GM18511 (cell line): ENCODE measurements around the gene FAM171A1.

Experiments
- ATAC-seq: cut with Tn5 transposase; IDR thresholded peaks from one replicate; pipeline ENCODE4 v1.9.1; 2021; ENCODE audit warnings: mild to moderate bottlenecking, moderate library complexity; ENCODE audit not compliant: unreplicated experiment

Gene FAM171A1

DNA sequence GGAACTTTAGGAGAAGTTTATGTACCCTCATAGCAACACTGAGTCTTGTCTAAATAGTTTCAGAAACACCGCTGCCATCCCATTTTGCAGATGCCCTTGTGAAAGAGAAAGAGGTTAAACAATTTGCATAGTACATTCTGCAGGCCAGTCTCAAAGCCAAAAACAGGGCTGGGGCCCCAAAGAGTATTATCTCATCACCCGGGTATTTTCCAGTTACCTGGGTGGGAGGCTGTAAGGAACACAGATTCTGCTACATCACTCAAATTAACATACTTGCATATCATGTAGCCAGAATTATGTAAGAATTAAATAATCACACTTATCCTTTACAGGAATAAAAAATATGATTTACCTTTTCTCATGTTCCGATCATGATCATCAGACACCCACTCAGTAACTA, 3.1 kb upstream of the FAM171A1 start:
- ATAC-seq: no peak

DNA sequence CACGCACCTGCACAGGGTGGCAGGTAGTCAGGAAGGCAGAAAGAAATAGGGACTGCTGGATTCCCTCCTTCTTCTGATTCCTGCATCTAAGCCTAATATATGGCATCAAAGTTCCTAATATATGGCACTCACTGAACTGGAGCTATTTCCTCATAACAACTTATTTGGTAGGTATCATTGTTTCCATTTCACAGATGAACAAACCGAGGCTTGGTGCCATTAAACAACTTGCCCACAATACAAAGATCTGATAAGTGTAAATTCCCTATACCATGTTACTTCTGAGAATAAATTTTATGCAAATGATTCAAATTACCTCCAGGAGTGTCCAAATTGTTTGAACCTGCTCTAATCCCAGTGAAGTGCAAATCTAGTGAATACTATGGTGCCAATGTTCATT, 2.1 kb upstream of the FAM171A1 start:
- no peak for ATAC-seq

DNA sequence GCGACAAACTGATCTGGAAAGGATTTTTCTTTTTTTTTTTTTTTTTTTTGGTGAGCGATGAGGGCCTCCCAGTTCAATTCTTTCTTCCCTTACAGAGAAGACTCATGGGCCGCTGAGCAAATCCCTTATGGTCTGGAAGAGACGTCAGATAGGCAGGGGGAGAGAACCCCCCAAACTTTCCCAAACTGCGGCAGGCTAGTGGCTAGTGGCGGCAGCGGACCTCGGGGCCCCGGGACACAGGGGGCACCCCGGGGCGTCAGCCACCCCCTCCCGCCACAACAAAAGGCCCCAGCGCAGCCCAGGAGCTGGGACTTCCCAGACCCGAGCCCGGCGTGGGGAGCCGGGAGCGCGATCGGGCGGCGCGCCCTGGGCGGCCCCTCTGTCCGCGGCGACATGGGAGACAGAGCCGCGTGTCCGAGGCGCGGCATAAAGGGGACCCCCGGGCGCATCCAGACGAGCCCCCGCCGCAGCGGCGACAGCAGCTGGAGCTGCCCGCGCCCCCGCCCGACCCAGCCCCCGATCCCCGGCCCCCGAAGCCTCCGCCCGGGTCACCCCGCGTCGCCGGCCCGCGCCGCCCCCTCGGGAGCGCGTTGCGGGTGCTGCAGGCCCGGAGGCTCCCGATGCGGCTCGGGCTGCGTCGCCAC, 755 bp downstream of the FAM171A1 start:
- ATAC-seq: no peak

DNA sequence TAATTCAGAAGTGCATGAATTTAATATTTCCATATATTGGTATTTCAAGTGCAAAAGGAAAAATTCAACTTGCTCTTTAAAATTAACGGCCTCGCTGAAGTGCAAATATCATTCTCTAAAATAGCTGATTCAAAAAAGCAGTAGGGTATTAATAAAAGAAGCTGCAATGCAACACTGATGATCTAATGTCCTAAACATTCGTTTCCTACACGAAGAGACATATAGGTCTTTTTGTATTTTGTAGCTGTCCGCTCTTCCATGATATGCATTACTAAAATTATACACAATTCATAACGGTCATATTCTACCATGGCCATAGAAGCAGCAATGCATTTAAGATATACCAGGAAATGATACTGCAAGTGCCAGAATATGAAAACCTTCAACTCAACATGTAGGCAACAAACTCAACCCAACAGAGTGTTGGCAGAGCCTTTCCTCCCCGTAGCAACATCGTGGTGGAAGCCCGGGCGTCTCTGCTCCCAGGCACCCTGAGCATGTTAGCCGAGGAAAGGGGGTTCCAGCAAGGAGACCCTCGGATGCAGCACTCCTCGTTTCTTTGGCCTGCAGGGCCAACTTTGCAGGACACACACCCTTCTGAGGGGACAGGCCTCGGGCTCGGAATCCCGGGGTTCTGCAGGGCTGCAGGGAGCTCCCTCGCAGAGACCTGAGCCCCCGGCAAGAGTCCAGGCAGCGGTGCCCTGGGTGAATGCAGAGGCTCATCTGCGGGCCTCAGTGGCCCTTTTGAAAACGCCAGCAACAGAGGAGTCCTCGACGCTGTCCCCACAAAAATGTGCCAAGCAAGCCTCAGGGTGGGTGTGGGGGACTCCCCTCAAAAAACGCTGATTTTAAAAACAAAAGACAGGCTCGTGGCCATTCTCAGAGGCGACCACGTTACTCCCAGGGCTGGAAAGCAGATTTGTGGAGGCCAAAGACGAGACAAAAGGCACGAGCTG, 1.6 kb downstream of the FAM171A1 start:
- no peak for ATAC-seq

DNA sequence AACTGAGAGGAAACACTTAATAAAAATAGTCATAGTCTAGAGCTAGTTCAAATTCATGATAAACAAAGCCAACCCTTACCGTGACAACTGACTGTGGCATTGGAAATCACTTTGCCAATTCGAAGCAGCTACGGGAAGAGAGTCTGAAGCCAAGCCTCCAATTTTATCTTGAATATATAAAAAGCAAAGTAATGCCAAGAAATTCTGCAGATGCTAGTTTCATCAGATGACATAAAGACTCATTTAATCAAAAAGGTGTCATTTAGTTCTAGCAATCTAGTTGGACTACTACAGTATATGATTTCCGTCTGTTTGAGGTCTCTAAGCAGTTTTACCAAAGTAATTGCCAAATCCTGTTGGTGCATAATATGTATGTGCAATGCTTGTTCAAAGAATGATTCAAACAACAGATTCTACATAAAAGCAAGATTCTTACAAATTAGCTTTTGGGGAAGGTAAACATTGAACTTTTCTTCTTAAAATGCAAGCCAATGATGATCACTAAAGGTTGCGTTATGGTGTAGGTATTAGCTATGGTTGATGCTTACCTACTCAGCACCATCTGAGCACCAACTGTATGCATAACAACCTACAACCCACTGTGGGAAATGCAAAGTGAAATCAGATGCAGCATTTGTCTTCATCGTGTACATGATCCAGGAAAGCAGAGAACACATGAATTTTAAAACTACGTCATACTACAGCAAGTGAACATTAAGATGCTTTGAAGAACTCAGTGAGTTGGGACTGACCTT, 2.8 kb downstream of the FAM171A1 start:
- no peak for ATAC-seq

- no peak for ATAC-seq
These were observed 3.6 kb downstream of the FAM171A1 start for GRCh38 chr10:15367296-15368085.

GRCh38 chr10:15365692-15366091, 5.4 kb downstream of the FAM171A1 start:
- no peak for ATAC-seq

GRCh38 chr10:15364001-15364400, 7.1 kb downstream of the FAM171A1 start:
- ATAC-seq: no peak

GRCh38 chr10:15363031-15363430, 8.1 kb downstream of the FAM171A1 start:
- ATAC-seq: no peak

GRCh38 chr10:15361131-15361530, 10.0 kb downstream of the FAM171A1 start:
- no peak for ATAC-seq

- no peak for ATAC-seq
These were observed 10.5 kb downstream of the FAM171A1 start for GRCh38 chr10:15360566-15360965.

DNA sequence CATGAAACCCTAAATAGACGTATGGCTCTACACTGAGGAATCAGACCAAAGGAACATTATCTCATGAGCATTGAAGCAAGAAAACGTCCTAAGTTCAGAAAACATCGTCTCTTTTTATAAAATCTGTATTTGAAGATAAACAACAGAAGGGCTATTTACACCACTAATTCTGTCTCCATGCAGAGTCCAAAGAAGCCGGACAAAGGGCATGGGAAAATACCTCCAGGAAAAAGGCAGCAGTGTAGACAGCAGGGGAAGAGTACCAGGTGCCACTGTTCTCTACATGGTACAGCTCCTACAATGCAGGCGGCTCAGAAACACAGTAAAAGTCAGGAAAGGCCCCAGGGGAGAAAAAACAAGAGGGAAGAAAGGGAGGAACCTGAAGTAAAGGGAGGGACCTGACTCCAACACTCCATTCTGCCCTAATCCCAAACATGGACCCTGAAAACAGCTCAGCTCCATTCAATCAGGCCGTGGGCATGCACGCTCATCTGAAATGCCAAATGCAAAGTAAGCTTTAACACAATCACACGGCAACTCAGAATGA, 17.5 kb downstream of the FAM171A1 start:
- no peak for ATAC-seq

DNA sequence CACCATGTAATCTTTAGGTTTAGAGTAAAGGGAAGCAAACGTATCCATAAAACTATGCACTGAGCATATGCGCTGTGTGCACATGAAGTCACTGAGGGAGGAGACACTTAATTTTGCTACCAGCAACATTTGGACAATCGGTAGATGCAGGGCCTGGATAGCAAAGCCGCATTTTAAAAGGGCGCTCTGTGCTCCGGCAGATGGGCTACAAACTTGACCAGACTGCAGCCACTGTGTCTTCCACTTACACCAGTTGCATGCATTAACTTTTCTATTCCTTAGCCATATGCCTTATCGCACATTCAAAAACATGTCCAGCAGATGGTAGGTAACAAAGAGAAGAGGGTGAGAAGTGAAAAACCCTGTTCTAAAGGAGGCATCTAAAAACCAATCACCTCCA, 18.3 kb downstream of the FAM171A1 start:
- ATAC-seq: no peak

- no peak for ATAC-seq
These were observed 18.9 kb downstream of the FAM171A1 start for GRCh38 chr10:15352201-15352600.

DNA sequence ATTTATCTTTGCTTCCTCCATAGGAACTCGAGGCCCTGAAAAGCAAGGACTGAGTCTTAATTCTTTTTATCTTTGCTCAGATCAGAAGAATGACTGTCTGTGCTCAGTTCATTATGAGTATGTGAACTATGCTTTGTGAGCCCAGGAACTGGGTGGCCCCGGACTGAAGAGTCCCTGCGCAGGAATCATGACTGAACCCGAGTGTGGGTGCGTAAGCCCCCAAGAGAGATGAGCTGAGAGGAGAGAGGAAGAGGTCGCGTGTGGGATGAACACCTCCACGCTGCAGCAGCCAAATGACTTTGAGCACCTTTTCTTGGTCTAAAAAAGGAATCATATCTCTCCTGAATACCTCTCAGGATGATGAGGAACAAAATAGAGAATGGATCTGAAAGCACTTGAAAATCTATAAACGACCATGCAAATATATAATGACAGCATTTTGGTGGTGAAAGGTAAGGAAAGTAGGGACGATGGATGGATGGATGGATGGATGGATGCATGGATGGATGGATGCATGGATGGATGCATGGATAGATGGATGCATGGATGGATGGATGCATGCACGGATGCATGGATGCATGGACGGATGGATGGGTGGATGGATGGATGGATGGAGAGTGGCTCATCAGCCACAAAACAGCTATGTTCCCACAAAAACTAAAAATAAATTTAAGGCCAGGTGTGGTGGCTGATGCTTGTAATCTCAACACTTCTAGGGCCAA, 19.8 kb downstream of the FAM171A1 start:
- ATAC-seq: no peak

DNA sequence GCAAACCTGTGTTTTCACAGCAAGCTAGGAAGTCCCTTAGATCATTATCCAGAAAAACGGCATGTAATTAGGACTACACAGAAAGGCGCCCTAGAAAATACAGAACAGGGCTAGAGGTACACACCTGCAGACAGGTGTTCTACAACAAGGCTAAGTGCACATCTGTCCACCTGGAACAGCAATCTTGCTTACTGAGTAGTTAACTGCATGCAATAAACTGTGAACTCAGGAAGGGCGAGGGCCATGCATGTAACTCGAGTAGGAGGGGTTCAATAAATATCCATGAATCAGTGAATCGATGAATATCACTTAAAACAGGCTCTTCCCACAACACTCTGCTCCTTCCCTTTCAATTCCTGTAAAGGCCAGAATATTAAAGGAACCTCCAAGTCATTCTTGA, 22.0 kb downstream of the FAM171A1 start:
- ATAC-seq: no peak

GRCh38 chr10:15348579-15348978, 22.5 kb downstream of the FAM171A1 start:
- no peak for ATAC-seq

- ATAC-seq: no peak
These were observed 23.9 kb downstream of the FAM171A1 start for GRCh38 chr10:15347150-15347549.

DNA sequence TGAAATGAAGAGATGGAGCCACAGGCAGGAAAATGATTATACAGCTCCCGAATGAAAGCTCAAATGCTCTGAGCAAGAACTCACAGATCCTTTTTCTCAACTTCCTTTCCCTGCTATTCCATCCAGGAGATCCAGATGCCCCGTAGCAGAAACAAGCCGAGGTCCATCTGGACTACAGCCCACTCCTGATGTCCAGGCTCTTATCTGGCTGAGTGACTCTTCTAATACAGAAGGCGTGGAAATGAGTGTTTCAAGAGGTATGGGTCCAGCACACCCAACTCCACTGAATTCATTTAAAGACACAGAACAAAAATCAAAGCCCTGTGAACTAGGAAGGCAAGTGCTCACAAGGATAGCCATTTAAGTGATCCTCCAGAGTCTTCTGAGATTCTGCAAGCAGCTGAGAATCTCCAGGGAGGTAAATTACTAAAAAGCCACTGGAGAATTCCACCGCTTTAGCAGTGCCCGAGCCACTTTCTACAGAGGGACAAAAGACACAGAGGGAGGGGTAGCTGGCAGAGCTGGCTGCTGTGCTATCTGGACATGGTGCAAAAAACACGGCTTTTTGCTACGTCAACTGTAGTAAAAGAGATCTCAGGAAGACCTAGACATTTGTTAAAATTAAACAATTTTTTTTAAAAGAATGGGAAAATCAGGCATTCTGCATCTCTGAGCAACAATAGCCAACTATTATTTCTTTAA, 24.5 kb downstream of the FAM171A1 start:
- ATAC-seq: no peak
